Dermis blood vessel endothelial cell (primary cell): ENCODE results near the gene GYS2. TPM values are rescaled to one million over a fixed set of nuclear protein-coding genes. Genes with fewer than 3 reads are reported as not detected.

ENCODE experiments used
- DNase-seq: peaks from one replicate; pipeline ENCODE4 v3.0.0; 2010
- total RNA-seq: library from RNA; depleted of rRNA; stranded (reverse); fragments of >200 nt; gene quantifications from 2 replicates; pipeline ENCODE4 v1.2.3, GENCODE V29; 2014

GYS2 gene
- total RNA-seq, 1 donor from 2014 or later, result not detected

DNA sequence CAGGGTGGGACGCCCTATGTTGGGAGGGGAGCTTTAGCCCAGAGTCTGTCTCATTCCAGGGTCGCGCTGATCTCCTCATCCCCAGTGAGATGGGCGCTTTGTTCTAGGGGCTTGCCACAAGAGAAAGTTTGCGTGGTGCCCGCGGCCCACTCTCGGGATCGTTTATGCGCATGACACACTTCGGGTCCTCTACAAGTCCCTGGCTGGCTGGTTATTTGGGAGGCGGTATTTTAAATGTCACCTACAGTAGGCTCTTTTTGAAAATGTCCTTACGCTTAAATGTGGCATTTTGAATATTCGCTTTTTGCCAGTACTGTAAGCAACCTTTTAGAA lies 102.5 kb downstream of the GYS2 start:
- peak; percentile 54 for DNase-seq

DNA sequence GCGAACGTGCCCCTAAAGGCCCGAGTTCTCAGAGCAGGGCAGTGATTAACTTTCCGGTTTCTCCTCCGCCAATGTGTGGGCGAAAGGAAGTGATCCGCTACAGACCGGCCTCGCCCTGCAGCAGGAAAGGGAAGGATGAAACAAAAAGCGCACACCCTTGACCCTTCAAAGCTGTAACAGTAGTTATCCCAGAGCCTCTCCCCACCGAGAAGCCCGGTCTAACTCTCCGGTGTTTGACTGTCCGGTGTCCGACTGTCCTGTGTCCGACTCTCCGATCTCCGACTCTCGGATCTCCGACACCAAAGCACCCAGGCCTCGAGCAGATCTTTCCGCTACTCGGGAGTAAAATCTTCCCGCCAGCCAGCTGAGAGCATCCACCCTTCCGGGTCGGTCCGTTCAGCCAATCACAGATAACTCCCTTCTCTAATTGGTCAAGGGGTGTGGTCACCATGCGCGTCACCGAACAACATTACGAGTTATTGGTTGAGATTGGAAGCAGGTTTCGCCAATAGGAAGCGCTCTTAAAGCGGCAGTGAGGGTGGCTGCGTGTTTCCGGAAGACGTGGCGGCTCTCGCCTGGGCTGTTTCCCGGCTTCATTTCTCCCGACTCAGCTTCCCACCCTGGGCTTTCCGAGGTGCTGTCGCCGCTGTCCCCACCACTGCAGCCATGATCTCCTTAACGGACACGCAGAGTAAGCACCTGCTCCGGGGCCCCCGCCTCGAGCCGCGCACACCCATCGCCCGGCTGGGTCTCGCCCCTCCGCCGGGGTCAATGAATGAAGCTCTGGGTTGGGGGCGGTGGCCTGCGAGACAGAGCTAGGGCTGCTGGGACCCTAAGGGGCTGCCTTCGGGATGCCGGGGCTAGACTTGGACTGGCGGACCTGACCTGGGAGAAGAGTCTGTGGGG lies 103.1 kb downstream of the GYS2 start, which contains the start of the genes GOLT1B and RECQL:
Gene GOLT1B, plus strand, starts transcription at position 532 of the 906 bp plus-strand sequence. Its CDS starts 135 bp downstream, at position 667.
Gene RECQL, minus strand, starts transcription at position 378 of the 906 bp plus-strand sequence. CDS start 2,065 bp downstream, outside the sequence.
- DNase-seq, result peak; percentile 99

DNA sequence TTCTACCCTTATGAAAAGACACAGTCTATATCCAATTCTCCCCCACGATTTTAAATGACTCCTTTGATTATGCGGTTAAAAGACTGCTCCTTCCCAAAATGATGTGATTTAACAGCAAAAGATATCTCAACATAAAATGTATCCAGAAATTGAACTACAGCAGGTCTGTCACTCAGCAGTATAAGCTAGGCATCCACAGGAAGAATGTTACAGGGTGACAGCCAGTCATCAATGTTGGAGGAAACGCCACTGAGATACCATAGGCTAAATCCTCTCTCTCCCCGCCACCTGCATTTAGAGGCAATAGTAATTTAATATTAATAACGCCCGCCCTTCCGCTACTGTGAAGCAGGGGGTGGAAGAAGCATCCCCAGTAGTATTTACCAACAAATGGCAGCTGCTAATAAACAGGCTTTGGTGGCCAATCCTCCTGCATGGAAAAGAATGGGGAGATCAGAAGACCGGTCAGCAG lies 103.8 kb downstream of the GYS2 start:
- peak; percentile 1 for DNase-seq

DNA sequence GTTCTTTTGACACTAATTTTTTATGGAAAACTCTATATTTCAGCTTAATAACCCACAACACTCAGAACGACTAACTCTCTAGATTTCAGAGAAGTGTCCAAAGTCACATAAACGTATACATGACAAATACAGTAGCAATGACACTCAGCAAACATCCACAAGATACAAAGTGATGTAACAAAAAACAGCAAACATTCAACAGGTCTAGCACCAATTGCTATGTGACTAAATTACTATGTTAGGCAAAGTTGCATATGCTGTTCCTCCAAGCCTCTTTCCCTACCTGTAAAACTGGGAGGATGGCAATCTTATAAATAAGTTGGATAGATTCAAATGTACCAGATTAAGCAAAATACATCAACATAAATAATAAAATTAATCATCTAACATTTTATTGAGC lies 104.9 kb downstream of the GYS2 start:
- DNase-seq, result no peak

Other genes starting within 250 kb of the GYS2 start
- gene IAPP, start 231.9 kb downstream of the GYS2 start, total RNA-seq, result not detected in 2 replicates
- gene PYROXD1, start 167.2 kb downstream of the GYS2 start, total RNA-seq, result 7.0 and 15.0 TPM in 2 replicates
- 130 and 164 TPM in 2 replicates for gene RECQL, start 103.2 kb downstream of the GYS2 start, total RNA-seq
- gene GOLT1B, start 103.1 kb downstream of the GYS2 start, total RNA-seq, result 25.1 and 27.9 TPM in 2 replicates
- gene SPX, start 78.6 kb downstream of the GYS2 start, total RNA-seq, result 0.05 and 0.51 TPM in 2 replicates
- gene LDHB, start 53.0 kb upstream of the GYS2 start, total RNA-seq, result 438 and 588 TPM in 2 replicates
- 0.14 and 0.17 TPM in 2 replicates for gene KCNJ8, start 169.9 kb upstream of the GYS2 start, total RNA-seq